Measurements from ENCODE around the gene CASP3. TPM values are rescaled to one million over a fixed set of nuclear protein-coding genes. Genes with fewer than 3 reads are reported as not detected.

Gene CASP3
- total and polyA plus RNA-seq, 2 donors (not counting 1 experiment from before 2014, with no cell fraction given), result 7.9 to 15.8 TPM

GRCh38 chr4:184681916-184682315 is 32.7 kb upstream of the CASP3 start:
- Mint-ChIP-seq H3K9me3 (ENCODE audit: insufficient read depth) (no peaks in the 10 kb centered on the region), H3K4me1 (peaks cover 3% of the 10 kb centered on the region), H3K27me3 (no peaks in the 10 kb centered on the region), H3K27ac (no peak overlapping the region), H3K4me3 (no peak overlapping the region)
- no peaks in the 10 kb centered on the region for H3K9me3 ChIP-seq (ENCODE audit: control extremely low read depth in 1 of 3, control insufficient read depth in 2 of 3, insufficient read depth in 1 of 3, low read length in 2 of 3)
- H3K79me2 ChIP-seq (ENCODE audit: control insufficient read depth, insufficient read depth, low read length), result no peaks in the 10 kb centered on the region
- ChIA-PET CTCF (no interaction called here), POLR2A (no interaction called here)
- H3K9ac ChIP-seq (ENCODE audit: low read length), result no peak overlapping the region
- no peak overlapping the region for H3K4me3 ChIP-seq (ENCODE audit: control extremely low read depth in 1 of 5, extremely low read depth in 1 of 5, insufficient read depth in 1 of 5, low read depth in 2 of 5, low read length in 4 of 5)
- no peak overlapping the region for H3K4me2 ChIP-seq (replicated peaks; ENCODE audit: low read depth, low read length, poor library complexity, severe bottlenecking)
- no peak overlapping the region for H3K27ac ChIP-seq (ENCODE audit: low read length in 2 of 2)
- H3K27me3 ChIP-seq (replicated peaks in 1 of 4; ENCODE audit: control extremely low read depth in 1 of 4, control insufficient read depth in 3 of 4, insufficient read depth in 4 of 4, low read length in 3 of 4), result no peaks in the 10 kb centered on the region
- TF ChIP-seq CTCF (IDR thresholded peaks at IDR 0.05) (no peak), EZH2 (IDR thresholded peaks at IDR 0.05; ENCODE audit: borderline replicate concordance, insufficient read depth, low read depth, low read length, poor library complexity, severe bottlenecking) (no peak)
- no peaks in the 10 kb centered on the region for H4K20me1 ChIP-seq (ENCODE audit: control insufficient read depth, insufficient read depth, low read length, poor library complexity, severe bottlenecking)
- no peak for ATAC-seq (ENCODE audit: low read depth)
- no peaks in the 10 kb centered on the region for H3K4me1 ChIP-seq (ENCODE audit: control insufficient read depth in 2 of 2, insufficient read depth in 2 of 2, low read length in 2 of 2)
- no peak for DNase-seq
- no CpG with 5 or more reads among the region's 1 CpG for WGBS (ENCODE audit: insufficient coverage)
- peaks cover 0 to 3% of the 10 kb centered on the region in 2 experiments for H3K36me3 ChIP-seq (replicated peaks in 1 of 2; ENCODE audit: control extremely low read depth in 1 of 2, control insufficient read depth in 1 of 2, extremely low read depth in 1 of 2, insufficient read depth in 2 of 2, low read length in 1 of 2)
- intact Hi-C loops (cut with micrococcal nuclease), result no loop called here
- no peak overlapping the region for H2AFZ ChIP-seq (ENCODE audit: insufficient read depth, low read depth, low read length, poor library complexity, severe bottlenecking)

DNA sequence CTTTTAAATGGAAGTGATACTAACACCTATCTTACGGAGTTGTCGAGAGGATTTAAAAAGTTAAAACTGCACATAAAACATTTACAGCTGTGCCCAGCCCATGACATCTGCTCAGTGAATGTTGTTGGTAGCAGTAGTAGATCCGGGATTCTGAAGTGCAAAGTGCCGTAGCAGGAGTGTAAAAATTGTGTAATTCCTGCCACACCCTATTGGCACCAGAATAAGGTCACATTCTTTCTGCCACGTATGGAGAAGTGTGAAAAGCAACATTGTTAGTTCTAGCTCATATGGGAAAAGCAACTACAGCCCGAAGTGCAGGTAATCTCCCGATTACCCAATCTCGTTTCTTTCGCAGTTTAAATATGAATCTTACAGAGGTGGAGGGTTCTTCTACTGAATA is 31.5 kb upstream of the CASP3 start:
- intact Hi-C loops (cut with micrococcal nuclease), result no loop called here
- no peak overlapping the region for H3K27ac Mint-ChIP-seq
- ChIA-PET CTCF (no interaction called here), POLR2A (no interaction called here)
- TF ChIP-seq CTCF (IDR thresholded peaks at IDR 0.05) (no peak), EZH2 (IDR thresholded peaks at IDR 0.05; ENCODE audit: borderline replicate concordance, insufficient read depth, low read depth, low read length, poor library complexity, severe bottlenecking) (no peak)
- no peaks in the 10 kb centered on the region for H4K20me1 ChIP-seq (ENCODE audit: control insufficient read depth, insufficient read depth, low read length, poor library complexity, severe bottlenecking)
- H3K9me3 ChIP-seq (ENCODE audit: control extremely low read depth in 1 of 3, control insufficient read depth in 2 of 3, insufficient read depth in 1 of 3, low read length in 2 of 3), result no peaks in the 10 kb centered on the region
- DNase-seq (no peak), ATAC-seq (ENCODE audit: low read depth) (no peak)
- no peak overlapping the region for H3K27ac ChIP-seq (ENCODE audit: low read length in 2 of 2)
- H3K9ac ChIP-seq (ENCODE audit: low read length), result no peak overlapping the region
- no peak overlapping the region for H3K4me2 ChIP-seq (replicated peaks; ENCODE audit: low read depth, low read length, poor library complexity, severe bottlenecking)
- no peak overlapping the region for H2AFZ ChIP-seq (ENCODE audit: insufficient read depth, low read depth, low read length, poor library complexity, severe bottlenecking)
- no peaks in the 10 kb centered on the region for H3K79me2 ChIP-seq (ENCODE audit: control insufficient read depth, insufficient read depth, low read length)
- peaks cover 0 to 3% of the 10 kb centered on the region in 2 experiments for H3K36me3 ChIP-seq (replicated peaks in 1 of 2; ENCODE audit: control extremely low read depth in 1 of 2, control insufficient read depth in 1 of 2, extremely low read depth in 1 of 2, insufficient read depth in 2 of 2, low read length in 1 of 2)
- H3K9me3 Mint-ChIP-seq (ENCODE audit: insufficient read depth), result no peaks in the 10 kb centered on the region
- peaks cover 3% of the 10 kb centered on the region for H3K4me1 Mint-ChIP-seq
- H3K27me3 Mint-ChIP-seq, result no peaks in the 10 kb centered on the region
- no peaks in the 10 kb centered on the region for H3K27me3 ChIP-seq (replicated peaks in 1 of 4; ENCODE audit: control extremely low read depth in 1 of 4, control insufficient read depth in 3 of 4, insufficient read depth in 4 of 4, low read length in 3 of 4)
- WGBS (ENCODE audit: insufficient coverage), result 100% methylated on average over 2 of the region's 9 CpGs
- H3K4me1 ChIP-seq (ENCODE audit: control insufficient read depth in 2 of 2, insufficient read depth in 2 of 2, low read length in 2 of 2), result no peaks in the 10 kb centered on the region
- no peak overlapping the region for H3K4me3 ChIP-seq (ENCODE audit: control extremely low read depth in 1 of 5, extremely low read depth in 1 of 5, insufficient read depth in 1 of 5, low read depth in 2 of 5, low read length in 4 of 5)
- no peak overlapping the region for H3K4me3 Mint-ChIP-seq

Measured in B cell (primary cell).